ENCODE data around the gene TMEM126B.

TMEM126B gene

GRCh38 chr11:85685820-85686459 lies 57.5 kb downstream of the TMEM126B start, which contains the start of gene CCDC89:
Gene CCDC89 (minus strand): TSS chr11:85686195. CDS start chr11:85686130, 65 bp downstream.
- no peak for DNase-seq
